HG03060 (cell line): ENCODE results near the gene CAPZB.

Experiments
- ATAC-seq: cut with Tn5 transposase; IDR thresholded peaks from one replicate; pipeline ENCODE4 v1.9.1; 2021; ENCODE audit warnings: low read depth, moderate number of reproducible peaks; ENCODE audit not compliant: unreplicated experiment

Gene CAPZB

DNA sequence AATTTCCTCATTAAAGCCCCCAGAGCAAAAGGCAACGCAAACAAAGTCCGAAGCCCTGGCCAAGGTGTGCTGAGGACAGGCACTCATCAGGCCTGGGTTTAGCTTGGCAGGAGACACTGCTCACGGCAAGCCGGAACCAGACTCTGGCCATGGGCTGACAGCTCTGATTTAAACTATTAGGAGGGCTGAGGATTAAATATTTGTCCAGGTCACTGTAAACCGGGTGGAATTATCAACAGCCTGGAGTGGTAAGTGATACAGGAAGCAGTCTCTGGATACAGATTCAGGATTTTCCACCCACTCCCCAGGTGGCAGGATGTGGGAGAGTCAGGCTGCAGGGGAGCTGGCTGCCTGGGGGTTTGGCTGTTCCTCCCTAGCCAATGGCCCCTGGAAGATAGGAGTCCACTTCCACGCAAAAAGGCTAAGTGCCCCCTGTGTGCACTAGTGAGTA is 130.8 kb downstream of the CAPZB start:
- ATAC-seq = no peak

DNA sequence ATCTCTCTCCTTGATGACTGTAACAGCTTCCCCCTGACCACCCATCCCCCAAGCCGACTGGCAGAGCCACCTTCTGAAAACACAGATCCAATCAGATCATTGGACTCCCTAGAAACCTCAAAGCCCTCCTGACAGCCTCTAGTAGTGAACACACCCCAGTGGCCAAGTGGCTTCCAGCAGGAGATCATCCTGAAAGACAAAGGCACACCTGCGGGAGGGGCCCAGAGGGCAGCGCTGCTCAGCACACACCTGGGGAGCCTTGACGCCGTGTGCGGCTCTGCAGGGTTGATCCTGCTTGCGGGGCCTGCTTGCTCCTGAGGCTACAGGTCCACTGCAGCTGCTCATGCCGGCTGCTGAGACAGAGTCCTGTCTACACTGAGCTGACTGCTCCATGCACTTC is 131.7 kb downstream of the CAPZB start:
- no peak for ATAC-seq

DNA sequence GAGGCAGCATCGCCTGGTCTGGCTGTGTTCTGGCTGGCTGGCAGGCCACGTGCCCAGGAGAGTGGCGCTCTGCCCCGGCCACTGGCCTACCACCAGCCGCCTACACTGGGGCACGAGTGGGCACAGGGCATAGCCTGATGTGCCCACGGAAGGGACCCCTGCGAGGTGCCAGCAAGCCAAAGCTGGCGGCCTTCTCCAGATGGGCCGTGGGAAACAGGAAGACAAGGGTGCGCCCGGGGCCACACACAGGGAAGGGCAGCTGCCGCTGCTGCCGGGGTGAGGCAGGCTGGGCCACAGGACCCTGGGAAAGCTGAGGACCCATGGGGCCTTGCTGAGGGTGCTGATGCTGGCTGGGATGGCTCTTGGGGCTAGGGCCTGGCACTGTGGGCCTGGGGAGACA is 132.5 kb downstream of the CAPZB start:
- no peak for ATAC-seq

DNA sequence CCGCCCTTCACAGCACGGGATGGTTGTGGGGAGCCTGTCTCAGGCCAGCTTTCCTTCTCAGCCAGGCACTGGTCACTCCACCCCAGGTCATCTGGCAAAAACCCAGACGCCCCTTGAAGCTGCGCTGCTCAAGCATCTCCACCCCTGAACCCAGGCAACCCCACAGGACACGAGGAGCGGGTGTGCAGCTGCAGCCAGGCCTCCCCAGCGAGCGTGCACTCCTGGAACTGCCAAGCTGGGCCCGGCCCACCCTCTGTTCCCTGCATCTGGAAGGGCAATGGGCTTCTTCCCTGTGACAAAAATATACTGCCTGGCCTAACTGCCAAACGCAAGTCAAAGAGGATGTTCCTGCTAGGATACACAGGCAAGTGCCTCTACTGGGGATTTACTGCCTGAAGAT is 133.5 kb downstream of the CAPZB start:
- ATAC-seq = no peak

DNA sequence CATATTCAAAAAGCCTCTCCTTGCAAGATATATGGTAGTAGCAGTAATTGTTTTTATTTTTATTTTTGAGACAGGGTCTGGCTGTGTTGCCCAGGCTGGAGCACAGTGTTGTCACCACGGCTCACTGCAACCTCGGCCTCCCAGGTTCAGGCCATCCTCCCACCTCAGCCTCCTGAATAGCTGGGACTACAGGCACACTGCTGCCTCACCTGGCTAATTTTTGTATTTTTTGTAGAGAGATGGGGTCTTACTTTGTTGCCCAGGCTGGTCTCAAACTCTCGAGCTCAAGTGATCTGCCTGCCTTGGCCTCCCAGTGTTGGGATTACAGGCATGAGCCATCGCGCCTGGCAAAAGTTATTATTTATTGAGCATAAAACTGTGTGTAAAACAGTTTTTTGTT is 134.8 kb downstream of the CAPZB start:
- no peak for ATAC-seq

DNA sequence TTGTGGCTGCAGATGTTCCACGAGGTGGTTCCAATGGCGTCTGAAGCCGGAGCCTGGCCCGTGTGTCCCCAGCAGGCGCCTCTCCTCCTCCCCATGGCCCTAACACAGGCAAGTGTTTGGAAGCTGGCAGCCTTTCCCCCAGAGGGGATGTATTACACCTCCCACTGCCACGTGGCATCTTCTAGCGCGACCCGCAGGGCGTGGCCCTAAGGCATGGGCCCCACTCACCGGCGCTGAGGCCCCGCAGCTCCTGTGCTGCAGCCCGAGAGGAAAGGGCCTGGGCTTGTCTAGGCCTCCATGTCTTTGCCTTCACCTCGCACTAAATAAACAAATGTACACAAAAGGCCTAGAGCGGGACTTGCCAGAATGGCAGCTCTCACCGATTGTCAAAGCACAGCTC is 135.3 kb downstream of the CAPZB start:
- no peak for ATAC-seq

DNA sequence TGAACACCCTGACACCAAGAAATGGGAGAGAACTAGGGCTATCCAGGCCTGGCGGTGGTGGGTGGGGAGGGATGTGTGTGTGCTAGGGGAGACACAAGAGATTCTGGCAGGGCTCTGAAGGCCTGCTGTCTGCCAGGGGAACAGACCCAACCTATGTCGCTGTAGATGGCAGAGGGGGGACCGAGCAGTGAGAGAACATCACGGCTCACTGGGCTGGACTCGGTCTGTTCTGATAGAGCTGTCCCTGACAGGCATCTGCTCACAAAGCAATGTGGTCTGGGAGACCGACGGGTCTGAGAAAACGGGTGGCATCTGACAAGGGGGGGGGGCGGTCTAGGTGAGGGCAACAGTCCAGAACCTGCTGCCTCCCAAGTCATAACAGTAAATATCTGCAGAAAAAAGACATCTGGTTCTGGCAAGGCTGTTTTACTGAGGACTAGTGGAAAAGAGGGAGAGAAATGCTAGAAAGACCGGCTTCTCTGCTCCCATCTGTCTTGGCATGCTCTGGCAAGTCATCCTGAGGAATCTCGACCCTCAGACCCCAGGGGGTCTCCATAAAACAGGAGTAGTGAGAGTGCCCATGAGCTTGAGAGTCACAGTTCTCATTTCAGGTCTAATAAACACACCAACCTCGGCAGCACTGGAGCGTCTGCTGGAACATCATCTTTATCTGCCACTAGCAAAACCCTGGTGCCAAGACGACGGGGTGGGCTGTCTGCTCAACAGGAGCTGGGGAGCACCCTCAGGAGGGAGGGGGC is 136.7 kb downstream of the CAPZB start:
- no peak for ATAC-seq

DNA sequence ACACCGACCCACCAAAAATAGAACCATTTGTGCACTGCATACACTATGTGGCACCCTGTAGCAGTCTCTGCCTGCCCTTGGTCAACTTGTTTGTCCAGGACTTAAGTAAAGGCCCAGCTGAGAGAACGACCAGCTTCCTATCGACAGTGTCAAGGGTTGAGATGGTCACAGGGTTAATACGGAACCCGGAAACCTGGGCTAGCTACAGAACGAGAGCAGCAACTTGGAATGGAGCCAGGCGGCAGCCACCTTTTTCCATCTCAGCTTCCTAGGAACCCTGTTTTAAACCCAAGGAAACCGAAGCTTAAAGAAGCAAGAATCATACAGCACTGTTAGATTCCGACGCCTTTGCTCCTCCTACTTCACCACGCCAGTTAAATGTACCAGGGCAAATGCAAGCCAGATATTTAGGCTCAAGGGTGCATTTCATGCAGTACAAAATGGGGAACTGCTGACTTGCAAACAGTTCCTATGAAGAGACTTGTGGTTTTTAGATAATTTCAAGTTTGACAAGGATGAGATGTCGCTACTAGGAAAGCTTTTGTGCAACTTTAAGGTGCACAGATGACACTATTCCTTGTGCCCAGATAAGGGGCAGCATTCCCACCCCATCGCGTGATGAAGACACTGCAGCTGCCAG is 137.7 kb downstream of the CAPZB start:
- no peak for ATAC-seq

DNA sequence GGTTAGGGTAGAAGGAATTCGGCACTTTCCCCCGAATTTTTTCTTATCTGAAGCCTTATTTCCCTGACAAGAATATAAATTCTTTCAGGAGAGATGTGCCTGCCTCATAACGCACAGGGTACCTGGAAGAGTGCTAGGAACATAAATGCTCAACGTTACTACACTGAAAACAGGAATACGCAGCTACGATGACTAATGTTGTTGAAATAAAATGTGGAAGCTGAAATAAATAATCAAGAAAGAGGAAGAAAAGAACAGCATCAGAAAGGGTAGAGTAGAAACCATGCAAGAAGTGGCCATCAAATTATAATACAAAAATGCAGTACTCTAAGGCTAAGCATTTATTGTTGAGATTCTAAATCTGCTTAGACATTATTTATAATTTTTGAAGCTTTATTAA is 139.3 kb downstream of the CAPZB start:
- no peak for ATAC-seq

DNA sequence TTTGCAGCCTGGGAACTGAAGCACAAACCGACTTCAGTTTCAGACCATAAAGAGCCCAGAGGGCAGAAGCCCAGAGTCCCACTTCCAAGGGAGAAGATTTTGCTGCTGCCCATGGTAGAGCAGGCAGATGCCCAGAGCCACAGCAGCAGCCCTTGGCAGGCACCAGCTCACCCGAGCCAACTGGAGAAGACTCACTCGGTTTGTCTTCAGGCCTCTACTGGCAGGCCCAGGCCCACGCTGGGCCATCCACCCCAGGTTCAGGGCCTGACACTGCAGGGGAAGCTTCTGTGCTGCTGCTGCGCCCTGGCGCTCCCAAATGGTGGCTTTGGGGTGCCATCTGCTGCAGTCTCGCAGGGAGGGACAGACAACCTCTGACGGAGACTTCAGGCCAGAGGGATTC is 139.9 kb downstream of the CAPZB start:
- no peak for ATAC-seq

DNA sequence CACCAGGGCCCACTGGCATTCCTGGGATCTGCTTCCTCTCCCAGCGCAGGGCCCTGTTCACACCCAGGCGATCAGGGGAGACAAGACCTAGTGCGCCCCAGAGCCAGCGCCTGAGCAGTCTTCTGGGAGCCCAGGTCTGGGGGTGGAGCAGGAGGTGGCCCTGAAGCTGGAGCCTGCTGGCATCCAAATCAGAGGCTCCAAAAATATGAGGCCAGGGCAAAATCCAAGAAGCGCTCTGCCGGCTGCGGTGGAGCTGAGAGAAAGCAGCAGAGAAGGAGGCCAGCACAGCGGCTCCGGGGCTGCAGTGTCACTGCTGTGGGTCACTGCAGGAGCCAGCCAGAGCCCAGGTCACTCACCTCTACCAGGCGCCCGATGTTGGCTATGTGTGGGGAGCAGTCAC is 140.5 kb downstream of the CAPZB start:
- ATAC-seq = no peak

DNA sequence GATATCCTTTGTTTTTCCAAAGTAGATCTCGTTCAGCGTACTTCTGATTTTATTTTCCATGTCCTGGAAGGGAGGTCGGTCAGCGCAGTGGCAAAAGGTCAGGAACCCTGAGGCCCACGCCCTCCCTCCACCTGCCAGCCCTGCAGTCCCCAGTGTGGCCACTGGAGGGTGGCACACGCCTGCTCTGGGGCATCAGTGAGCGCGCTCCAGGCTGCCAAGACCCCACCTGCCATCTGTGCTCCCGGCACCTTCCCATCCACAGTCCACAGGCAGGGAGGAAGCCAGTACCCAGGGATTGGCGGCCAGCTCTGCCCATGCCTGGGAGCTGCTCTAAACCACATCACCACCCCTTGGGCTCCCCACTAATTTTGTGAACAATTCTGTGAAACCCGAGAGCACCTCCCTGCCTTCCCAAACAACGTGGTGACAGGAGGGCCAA is 140.9 kb downstream of the CAPZB start:
- no peak for ATAC-seq

DNA sequence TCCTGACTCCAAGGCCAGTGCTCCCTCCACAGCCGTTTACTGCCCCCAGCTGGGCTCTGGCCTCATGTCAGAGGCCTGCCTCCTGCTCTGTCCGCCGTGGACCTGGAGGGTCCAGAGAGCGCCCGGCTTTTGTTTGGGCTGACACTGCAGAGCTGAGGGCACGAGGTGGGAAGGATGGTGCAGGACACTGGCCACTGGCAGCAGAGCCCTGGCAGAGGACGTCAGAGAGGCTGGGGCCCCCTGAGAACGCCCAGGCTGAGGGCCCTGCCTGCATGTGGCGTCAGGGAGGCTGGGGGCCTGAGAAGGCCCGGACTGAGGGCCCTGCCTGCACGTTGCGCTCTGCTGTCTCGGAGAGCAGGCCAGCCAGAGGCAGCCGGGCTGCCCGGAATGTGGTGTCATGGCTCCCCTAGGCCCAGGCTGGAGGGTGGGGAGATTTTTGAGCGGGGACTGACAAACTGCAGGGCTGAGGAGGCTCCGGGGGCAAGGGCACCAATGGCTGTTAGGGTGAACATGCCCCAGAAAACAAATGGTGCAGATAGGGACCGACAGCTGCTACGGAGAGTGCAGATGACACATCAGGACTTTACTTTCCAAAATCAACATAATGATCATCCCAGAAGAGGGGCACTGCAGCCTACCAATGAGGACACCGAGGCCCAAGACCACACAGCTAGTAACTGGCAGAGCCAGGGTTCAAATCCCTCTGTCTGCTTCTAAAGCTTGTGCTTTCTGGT is 141.6 kb downstream of the CAPZB start:
- ATAC-seq = no peak

DNA sequence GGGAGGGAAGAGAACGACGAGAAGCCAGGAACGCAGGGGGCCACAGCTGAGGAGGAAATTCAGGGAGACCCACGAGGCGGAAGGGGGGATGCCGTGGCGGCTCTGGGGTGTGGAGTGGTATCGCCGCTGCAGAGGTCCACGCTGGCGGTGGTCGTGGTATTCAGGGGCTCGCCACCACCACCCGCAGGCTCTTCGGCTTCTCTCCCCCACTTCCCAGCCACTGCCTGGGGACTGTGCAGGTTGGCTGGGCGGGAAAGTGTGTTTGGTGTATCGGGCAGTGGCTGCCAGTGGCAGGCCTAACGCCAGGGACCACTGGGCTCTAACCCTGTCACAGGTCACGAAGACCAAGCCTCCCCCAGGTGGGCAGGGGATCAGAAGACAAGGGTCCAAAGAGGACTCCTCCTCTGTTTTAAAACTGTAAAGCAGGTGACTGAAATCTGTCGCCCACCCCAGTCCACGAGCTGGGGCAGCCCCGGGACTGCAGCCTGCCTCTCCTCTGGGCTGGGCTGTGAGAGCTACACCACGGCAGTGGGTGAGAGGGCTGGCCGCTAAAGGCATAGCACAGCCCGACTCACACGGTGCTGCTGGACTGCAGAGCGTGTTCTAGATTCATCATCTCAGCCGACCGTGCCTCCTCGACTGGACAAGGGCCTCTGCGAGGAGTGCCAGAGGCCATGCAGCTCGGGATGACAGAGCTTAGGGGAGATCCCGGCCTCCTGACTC is 142.3 kb downstream of the CAPZB start:
- ATAC-seq = no peak

DNA sequence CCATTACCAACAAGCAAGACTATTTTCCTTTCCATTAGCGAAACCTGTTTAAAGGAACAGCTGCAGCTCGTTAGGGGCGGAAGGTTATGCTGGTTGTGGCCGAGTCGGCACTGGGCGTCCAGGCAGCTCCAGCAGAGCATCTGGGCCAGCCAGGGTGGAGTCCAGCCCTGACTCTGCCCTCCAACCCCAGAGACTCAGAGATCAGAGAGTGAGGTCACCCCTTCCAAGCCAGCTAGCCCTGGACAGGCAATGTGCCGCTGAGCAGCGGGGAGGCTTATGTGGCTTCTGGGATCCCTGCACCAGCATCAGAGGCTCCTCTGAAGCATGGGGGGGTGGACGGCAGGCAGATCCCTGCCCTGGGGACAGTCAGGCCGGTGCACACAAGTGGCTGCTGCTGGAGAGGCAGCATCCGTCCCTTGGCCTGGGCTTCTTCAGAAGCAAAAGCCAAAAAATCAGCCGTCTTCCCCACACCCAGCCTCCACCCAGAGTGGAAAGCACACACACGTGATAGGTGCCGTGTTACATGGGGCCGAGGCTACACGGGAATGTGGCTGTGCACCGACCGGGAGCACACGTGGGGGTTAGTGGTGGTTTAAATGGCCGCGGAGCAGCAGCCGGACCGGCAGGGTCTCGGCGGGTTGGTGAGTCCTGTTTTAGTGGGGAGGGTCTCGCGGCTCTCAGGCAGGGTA is 143.1 kb downstream of the CAPZB start:
- ATAC-seq = no peak

DNA sequence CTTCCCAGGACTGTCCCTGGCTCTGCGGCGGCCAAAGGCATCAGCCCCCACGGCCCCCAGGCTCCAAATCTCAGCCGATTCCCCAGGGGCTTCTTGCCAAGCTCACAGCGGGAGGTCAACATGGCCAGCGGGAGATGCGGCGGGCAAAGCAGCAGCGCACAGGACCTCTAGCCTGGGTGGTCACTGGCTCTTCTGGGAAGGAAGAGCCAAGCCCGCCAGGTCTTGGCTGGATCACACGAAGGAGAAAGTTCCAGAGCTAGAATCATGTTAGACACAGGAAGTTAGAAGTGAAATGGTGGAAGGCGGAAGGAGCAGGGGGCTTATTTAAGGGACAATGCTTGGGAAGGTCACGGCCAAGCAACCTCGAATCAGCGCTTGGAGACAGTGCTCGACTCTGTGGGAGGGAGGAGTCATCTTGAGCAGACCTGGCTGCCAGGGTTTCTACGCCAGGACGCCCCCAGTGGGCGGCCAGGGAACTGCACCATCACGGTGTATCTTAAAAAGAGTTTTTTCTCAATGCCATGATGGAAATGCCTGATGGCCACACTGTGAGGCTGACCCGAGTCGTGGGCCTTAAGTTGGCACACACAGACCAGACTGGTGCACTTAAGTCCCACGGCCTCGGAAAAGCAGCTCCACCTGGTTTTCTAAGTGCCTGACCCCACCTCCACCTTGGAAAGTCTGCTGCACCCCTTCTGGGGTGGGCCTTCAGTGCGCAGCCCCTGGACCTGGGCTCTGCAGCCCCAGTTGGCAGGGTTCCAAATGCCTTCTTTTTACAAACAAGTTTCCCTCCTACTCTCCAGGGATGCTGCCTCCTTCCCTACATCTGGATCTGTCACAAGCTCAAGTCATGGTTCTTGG is 143.9 kb downstream of the CAPZB start:
- ATAC-seq = no peak

DNA sequence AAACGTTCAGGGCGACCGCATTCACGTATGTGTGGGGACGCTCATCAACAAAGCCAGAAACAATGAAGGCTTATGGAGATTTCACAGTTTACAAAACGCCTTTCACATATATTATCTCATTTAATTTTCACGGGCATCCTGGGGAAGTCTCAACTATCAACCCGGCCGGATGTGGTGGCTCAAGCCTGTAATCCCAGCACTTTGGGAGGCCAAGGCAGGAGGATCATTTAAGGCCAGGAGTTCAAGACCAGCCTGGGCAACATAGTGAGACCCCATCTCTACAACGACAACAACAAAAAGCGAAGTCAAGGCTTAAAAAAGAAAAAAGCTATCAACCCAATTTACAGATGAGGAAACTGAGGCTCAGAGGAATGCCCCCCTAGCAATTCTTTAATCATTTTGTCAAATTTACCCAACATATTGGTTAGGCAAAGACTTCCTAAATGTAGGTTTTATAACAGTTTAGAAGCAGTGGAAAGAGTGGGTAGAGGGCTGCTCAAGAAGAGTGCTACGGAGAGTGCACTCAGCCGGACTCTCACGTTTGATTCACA is 144.9 kb downstream of the CAPZB start:
- ATAC-seq = no peak

DNA sequence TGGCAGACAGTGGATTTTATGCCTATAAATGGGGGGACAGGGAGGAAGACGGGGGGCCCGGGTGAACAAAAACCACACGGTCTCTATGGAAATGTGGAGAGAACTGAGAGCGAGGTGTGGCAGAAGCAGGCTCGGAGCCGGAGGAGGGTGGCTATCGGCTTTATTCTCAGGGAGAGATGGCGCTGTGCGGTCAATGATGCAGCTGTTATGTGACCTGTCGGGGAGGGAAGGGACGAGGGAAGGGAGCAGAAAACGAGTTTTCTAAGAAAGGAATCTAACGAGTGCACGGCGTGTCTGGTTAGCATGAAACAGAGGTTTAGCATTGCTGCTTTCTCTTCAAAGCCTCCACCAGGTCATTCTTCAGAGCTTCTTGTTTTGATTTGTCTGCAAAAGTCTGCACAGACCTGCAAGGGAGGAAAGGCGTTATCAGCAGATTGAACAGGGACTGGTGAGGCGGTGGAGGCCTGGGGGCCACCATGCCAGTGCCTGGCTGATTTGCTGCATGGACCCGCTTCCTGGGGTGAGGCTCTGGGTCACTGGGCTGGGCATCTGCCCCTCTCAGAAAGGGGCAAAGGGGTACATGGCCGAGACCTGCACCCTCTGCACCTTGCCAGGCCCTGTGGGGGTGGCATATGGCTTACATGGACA is 146.0 kb downstream of the CAPZB start:
- ATAC-seq = no peak

DNA sequence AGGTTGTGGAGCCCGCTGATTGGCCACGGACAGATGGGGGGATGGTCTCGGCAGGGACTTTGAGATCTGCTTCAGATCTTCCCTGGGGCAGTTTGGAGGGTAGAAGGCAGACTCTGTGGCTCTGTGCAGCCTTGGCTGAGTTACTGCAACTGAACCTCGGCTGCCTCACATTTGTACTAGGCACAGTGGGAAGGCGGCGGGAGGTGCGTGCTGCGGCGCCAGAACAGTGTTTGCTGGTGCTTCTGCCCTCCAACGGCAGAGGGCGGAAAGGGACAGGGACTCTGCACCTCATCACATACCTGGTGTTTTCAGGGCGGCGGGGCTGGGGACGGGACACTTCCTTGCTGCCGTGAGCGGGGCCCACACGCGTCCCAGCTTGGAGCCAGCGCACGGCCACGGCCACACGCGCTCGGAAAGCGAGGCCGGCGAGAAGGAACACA is 147.0 kb downstream of the CAPZB start:
- no peak for ATAC-seq
